PC-3 (cell line): ENCODE data around the gene PEPD. TPM values are rescaled to one million over a fixed set of nuclear protein-coding genes. Genes with fewer than 3 reads are reported as not detected.

Source experiments
- ATAC-seq: fragments of 200-7000 bp; cut with Tn5 transposase; 2 replicates; pipeline ENCODE4 v1.9.1; 2020; ENCODE audit warnings: mild to moderate bottlenecking, moderate library complexity
- BruUV-seq: library from RNA; stranded (reverse); fragments of 400-500 nt; replicated peaks from 2 replicates; lab custom pipeline; 2021; lab: Mats Ljungman, UMichigan
- CTCF ChIA-PET: fragments of 300-600 bp; sonication (Branson Sonifier 250); formaldehyde crosslinking; loops from one replicate; lab custom pipeline; 2022; ENCODE audit warnings: antibody characterized with exemption; lab: Charles Lee
- POLR2A ChIA-PET: fragments of 300-600 bp; sonication (Branson Sonifier 250); formaldehyde crosslinking; loops from one replicate; lab custom pipeline; 2022; ENCODE audit warnings: antibody characterized with exemption; ENCODE audit not compliant: unreplicated experiment; lab: Charles Lee
- DNase-seq: peaks from one replicate; pipeline ENCODE4 v3.0.0-alpha.2; 2015
- H2AFZ ChIP-seq: fragments of 300-600 bp; sonication (generic); 2 replicates; pipeline ENCODE4 v1.6.0; 2016; ENCODE audit warnings: antibody characterized with exemption, low read length
- H3F3A ChIP-seq: fragments of 300-600 bp; sonication (generic); one replicate; pipeline ENCODE4 v1.6.0; 2017; ENCODE audit warnings: antibody characterized with exemption, low read length, control low read depth, mild to moderate bottlenecking; ENCODE audit not compliant: unreplicated experiment
- H3K27ac ChIP-seq: fragments of 300-600 bp; sonication (generic); 2 replicates; pipeline ENCODE4 v1.5.1; 2016; ENCODE audit warnings: mild to moderate bottlenecking, low read length
- H3K27me3 ChIP-seq: fragments of 300-600 bp; sonication (generic); 2 replicates; pipeline ENCODE4 v1.6.1; 2016; ENCODE audit warnings: low read length, mixed read lengths
- H3K36me3 ChIP-seq: fragments of 300-600 bp; sonication (generic); 2 replicates; pipeline ENCODE4 v1.6.1; 2016; ENCODE audit warnings: low read depth, mixed run types, low read length, mixed read lengths
- H3K4me1 ChIP-seq: fragments of 300-600 bp; sonication (generic); 2 replicates; pipeline ENCODE4 v1.5.1; 2016; ENCODE audit warnings: low read length; ENCODE audit not compliant: insufficient read depth
- H3K4me2 ChIP-seq: fragments of 300-600 bp; sonication (generic); 2 replicates; pipeline ENCODE4 v1.6.0; 2016; ENCODE audit warnings: low read length
- H3K4me3 ChIP-seq: fragments of 300-600 bp; sonication (generic); 2 replicates; pipeline ENCODE4 v1.5.1; 2016; ENCODE audit warnings: mild to moderate bottlenecking, low read length, mixed read lengths
- H3K79me2 ChIP-seq: fragments of 300-600 bp; sonication (generic); 2 replicates; pipeline ENCODE4 v1.6.1; 2017; ENCODE audit warnings: low read length, mixed read lengths
- H3K9ac ChIP-seq: fragments of 300-600 bp; sonication (generic); 2 replicates; pipeline ENCODE4 v1.6.0; 2016; ENCODE audit warnings: mild to moderate bottlenecking, low read length
- H3K9me2 ChIP-seq: fragments of 300-600 bp; sonication (generic); replicated peaks from 2 replicates; pipeline ENCODE4 v1.6.1; 2016; ENCODE audit warnings: mixed run types, low read length, mixed read lengths
- H3K9me3 ChIP-seq: fragments of 300-600 bp; sonication (generic); 2 replicates; pipeline ENCODE4 v1.6.1; 2016; ENCODE audit warnings: low read length, mixed read lengths
- H4K20me1 ChIP-seq: fragments of 300-600 bp; sonication (generic); 2 replicates; pipeline ENCODE4 v1.6.1; 2016; ENCODE audit warnings: low read length, mixed read lengths
- EZH2 ChIP-seq: fragments of 300-600 bp; sonication (generic); IDR thresholded peaks from one replicate; pipeline ENCODE4 v1.6.1; 2017; ENCODE audit warnings: antibody characterized with exemption, mild to moderate bottlenecking, low read length; ENCODE audit not compliant: unreplicated experiment
- EZH2phosphoT487 ChIP-seq: fragments of 300-600 bp; sonication (generic); IDR thresholded peaks from 2 replicates; pipeline ENCODE4 v1.6.1; 2018; ENCODE audit warnings: mild to moderate bottlenecking, antibody characterized with exemption, low read length, borderline replicate concordance
- intact Hi-C: fragments of 100-400 bp; cut with micrococcal nuclease; formaldehyde crosslinking; loops from 2 replicates; pipeline ENCODE4 v1.9.0; 2023
- total RNA-seq: library from RNA; depleted of rRNA; stranded (reverse); fragments of >200 nt; gene quantifications from 2 replicates; pipeline ENCODE4 v1.2.3, GENCODE V29; 2014
- TF ChIP-seq, protein P1 (sequence below): fragments of 300-600 bp; sonication (generic); conservative IDR thresholded peaks from 2 replicates; pipeline ENCODE4 v1.5.1; 2017; ENCODE audit warnings: antibody characterized with exemption, low read depth, mild to moderate bottlenecking, low read length

PEPD gene
- total RNA-seq, 1 experiment from 2014 or later: 53.4 TPM

DNA sequence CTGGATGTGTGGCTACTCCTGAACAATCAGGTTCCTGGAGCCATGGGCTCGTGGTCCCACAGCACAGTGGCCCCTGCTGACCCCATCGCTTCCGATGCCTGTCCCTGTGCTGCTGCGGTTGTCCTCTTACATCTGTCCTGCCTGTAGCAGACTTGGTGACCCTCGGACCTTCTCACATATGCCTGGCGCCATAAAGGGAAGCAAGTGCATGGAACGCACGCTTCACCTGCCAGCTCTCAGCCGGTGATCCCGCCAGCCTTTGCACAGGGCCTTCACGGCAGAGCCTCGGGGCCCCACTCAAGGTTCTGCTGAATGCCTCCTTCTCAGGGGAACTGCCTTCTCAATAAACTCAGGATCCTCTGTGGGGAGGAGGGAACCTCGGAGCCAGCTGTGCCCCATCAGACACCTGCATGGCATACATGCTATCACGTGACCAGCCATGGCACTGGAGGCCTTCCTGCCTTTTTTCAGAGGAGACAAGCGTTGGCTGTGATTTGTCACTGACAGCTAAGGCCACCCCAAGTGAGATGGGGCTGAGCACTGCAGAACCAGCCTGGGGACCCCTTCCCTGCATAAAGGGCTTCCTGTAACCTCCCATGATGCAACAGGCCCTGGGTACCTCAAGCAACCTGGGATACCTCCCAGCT lies 24.3 kb downstream of the PEPD start:
- Histone ChIP-seq H3K27me3 (no peaks in the 10 kb centered on the region), H3K4me1 (no peaks in the 10 kb centered on the region), H3F3A (no peaks in the 10 kb centered on the region), H4K20me1 (no peaks in the 10 kb centered on the region), H3K27ac (no peak overlapping the region), H3K4me3 (no peak overlapping the region), H3K4me2 (no peak overlapping the region), H3K9me3 (no peaks in the 10 kb centered on the region), H3K36me3 (no peaks in the 10 kb centered on the region), H3K79me2 (no peaks in the 10 kb centered on the region), H2AFZ (no peak overlapping the region), H3K9me2 (no peaks in the 10 kb centered on the region), H3K9ac (no peak overlapping the region)
- no TSS peak for BruUV-seq
- no peak for ATAC-seq
- TF ChIP-seq, protein P1, sequence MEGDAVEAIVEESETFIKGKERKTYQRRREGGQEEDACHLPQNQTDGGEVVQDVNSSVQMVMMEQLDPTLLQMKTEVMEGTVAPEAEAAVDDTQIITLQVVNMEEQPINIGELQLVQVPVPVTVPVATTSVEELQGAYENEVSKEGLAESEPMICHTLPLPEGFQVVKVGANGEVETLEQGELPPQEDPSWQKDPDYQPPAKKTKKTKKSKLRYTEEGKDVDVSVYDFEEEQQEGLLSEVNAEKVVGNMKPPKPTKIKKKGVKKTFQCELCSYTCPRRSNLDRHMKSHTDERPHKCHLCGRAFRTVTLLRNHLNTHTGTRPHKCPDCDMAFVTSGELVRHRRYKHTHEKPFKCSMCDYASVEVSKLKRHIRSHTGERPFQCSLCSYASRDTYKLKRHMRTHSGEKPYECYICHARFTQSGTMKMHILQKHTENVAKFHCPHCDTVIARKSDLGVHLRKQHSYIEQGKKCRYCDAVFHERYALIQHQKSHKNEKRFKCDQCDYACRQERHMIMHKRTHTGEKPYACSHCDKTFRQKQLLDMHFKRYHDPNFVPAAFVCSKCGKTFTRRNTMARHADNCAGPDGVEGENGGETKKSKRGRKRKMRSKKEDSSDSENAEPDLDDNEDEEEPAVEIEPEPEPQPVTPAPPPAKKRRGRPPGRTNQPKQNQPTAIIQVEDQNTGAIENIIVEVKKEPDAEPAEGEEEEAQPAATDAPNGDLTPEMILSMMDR: no peak
- TF ChIP-seq EZH2phosphoT487 (no peak), EZH2 (no peak)
- ChIA-PET CTCF (no interaction called here), POLR2A (no interaction called here)
- intact Hi-C loops: no loop called here
- DNase-seq: no peak

DNA sequence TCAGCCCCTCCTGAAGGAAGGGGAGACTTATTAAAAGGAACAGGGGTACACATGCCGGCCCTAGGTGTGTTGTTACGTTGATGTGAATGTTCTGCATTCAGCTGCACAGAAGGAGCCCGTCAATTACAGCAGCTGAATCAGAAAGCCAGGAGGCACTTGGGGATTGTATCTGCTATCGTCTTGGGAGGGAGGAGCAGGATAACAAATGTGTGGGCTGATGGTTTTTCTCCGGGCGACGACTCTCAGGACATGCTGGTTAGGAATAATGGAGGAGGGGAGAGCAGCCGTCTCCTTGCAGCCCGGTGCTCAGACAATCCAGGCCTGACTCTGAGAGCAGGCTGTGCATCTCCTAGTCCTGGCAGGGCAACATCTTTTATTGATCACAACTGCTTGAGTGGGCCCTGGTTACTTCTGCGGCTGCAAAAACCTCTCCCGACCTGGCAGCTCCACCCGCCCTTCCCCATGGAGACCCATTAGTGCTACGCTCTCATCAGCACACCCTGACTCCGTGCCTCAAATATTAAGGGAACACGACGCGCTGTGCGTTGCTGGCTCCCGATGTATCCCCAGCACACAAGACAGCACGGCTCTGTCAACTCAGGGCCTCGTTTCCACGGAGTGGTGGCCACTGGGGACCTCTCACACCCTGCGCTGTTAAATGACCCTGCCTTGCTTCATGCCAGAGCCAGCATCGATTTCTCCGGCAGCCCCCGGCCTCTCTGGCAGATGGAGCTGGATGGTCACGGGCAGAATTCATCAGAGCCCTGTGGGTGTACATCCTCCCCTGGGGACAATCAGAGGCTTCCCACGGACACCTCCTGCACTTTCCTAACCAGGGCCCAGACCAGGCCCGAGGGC lies 25.3 kb downstream of the PEPD start:
- H3K9me3 ChIP-seq: no peaks in the 10 kb centered on the region
- H2AFZ ChIP-seq: no peak overlapping the region
- ChIA-PET POLR2A (no interaction called here), CTCF (interaction anchor here (0.7 kb wide), 1 partner anchor 66 kb away, joined by 3 read pairs; no protein-coding TSS in a partner anchor)
- ATAC-seq: no peak
- intact Hi-C loops: no loop called here
- H3F3A ChIP-seq: no peaks in the 10 kb centered on the region
- H4K20me1 ChIP-seq: no peaks in the 10 kb centered on the region
- no peak for DNase-seq
- TF ChIP-seq EZH2phosphoT487: no peak
- TF ChIP-seq, protein P1: no peak
- TF ChIP-seq EZH2: no peak
- no peak overlapping the region for H3K4me3 ChIP-seq
- no peaks in the 10 kb centered on the region for H3K27me3 ChIP-seq
- H3K79me2 ChIP-seq: no peaks in the 10 kb centered on the region
- no peaks in the 10 kb centered on the region for H3K4me1 ChIP-seq
- H3K9ac ChIP-seq: no peak overlapping the region
- H3K9me2 ChIP-seq: no peaks in the 10 kb centered on the region
- H3K4me2 ChIP-seq: no peak overlapping the region
- BruUV-seq: no TSS peak
- no peak overlapping the region for H3K27ac ChIP-seq
- no peaks in the 10 kb centered on the region for H3K36me3 ChIP-seq
